HAP-1 (cell line): ENCODE measurements around the gene PPM1H.
"Not testable (repeated sequence)": the region's sequence is repeated elsewhere in the genome, so short reads cannot be mapped to it uniquely, and the experiment has no call there.

Experiments
- DNase-seq, 2 experiments: peaks; one replicate each; pipeline ENCODE4 v3.0.0-alpha.2; 2016 to 2020; ENCODE audit warnings: low spot score in 2 of 2
- H3K27me3 ChIP-seq: fragments of 250-450 bp; sonication (Bioruptor Pico); 2 replicates; pipeline ENCODE4 v1.5.1; 2020; ENCODE audit warnings: low read depth, mild to moderate bottlenecking, moderate library complexity
- H3K36me3 ChIP-seq: fragments of 250-450 bp; sonication (Bioruptor Pico); replicated peaks from 2 replicates; pipeline ENCODE4 v1.5.1; 2020; ENCODE audit warnings: mild to moderate bottlenecking
- H3K4me1 ChIP-seq: fragments of 250-450 bp; sonication (Bioruptor Pico); 2 replicates; pipeline ENCODE4 v1.5.1; 2020; ENCODE audit warnings: mild to moderate bottlenecking
- H3K4me3 ChIP-seq: fragments of 250-450 bp; sonication (Bioruptor Pico); 2 replicates; pipeline ENCODE4 v1.5.1; 2020; ENCODE audit warnings: mild to moderate bottlenecking, moderate library complexity
- H3K9me3 ChIP-seq: fragments of 250-450 bp; sonication (Bioruptor Pico); 2 replicates; pipeline ENCODE4 v1.5.1; 2020; ENCODE audit warnings: mild to moderate bottlenecking, moderate library complexity
- in situ Hi-C: fragments of 300-500 bp; cut with MboI; formaldehyde crosslinking; loops from 3 replicates; pipeline ENCODE4 v1.14.3; 2020; ENCODE audit warnings: low sequenced_read_pairs, inconsistent platforms, mixed read lengths

PPM1H gene

GRCh38 chr12:62737615-62738014, 197.3 kb downstream of the PPM1H start:
- Histone ChIP-seq H3K4me1 (peaks cover 12% of the 10 kb centered on the region), H3K9me3 (no peaks in the 10 kb centered on the region), H3K36me3 (no peaks in the 10 kb centered on the region), H3K27me3 (no peaks in the 10 kb centered on the region), H3K4me3 (no peak overlapping the region)
- no peak for DNase-seq
- in situ Hi-C loops: no loop called here

- Histone ChIP-seq H3K36me3 (no peaks in the 10 kb centered on the region), H3K4me3 (no peak overlapping the region), H3K9me3 (no peaks in the 10 kb centered on the region), H3K27me3 (no peaks in the 10 kb centered on the region), H3K4me1 (peaks cover 12% of the 10 kb centered on the region)
- DNase-seq: no peak
- in situ Hi-C loops: no loop called here
These were observed 197.8 kb downstream of the PPM1H start for GRCh38 chr12:62737188-62737587.

GRCh38 chr12:62736596-62736995, 198.4 kb downstream of the PPM1H start:
- H3K4me3 ChIP-seq: no peak overlapping the region
- H3K36me3 ChIP-seq: no peaks in the 10 kb centered on the region
- DNase-seq: no peak
- peaks cover 12% of the 10 kb centered on the region for H3K4me1 ChIP-seq
- H3K27me3 ChIP-seq: no peaks in the 10 kb centered on the region
- in situ Hi-C loops: no loop called here
- H3K9me3 ChIP-seq: no peaks in the 10 kb centered on the region

GRCh38 chr12:62732861-62733427, 202.0 kb downstream of the PPM1H start:
- Histone ChIP-seq H3K4me3 (no peak overlapping the region), H3K9me3 (no peaks in the 10 kb centered on the region), H3K36me3 (no peaks in the 10 kb centered on the region), H3K27me3 (no peaks in the 10 kb centered on the region), H3K4me1 (no peaks in the 10 kb centered on the region)
- in situ Hi-C loops: no loop called here
- no peak for DNase-seq

GRCh38 chr12:62731055-62731820, 203.7 kb downstream of the PPM1H start:
- in situ Hi-C loops: no loop called here

GRCh38 chr12:62730649-62731048, 204.3 kb downstream of the PPM1H start:
- no peaks in the 10 kb centered on the region for H3K4me1 ChIP-seq
- no peaks in the 10 kb centered on the region for H3K36me3 ChIP-seq
- DNase-seq: no peak
- H3K9me3 ChIP-seq: no peaks in the 10 kb centered on the region
- no peak overlapping the region for H3K4me3 ChIP-seq
- no peaks in the 10 kb centered on the region for H3K27me3 ChIP-seq
- in situ Hi-C loops: no loop called here

More at GRCh38 chr12:62731055-62731820, 203.7 kb downstream of the PPM1H start:
- Histone ChIP-seq H3K27me3 (no peaks in the 10 kb centered on the region), H3K9me3 (no peaks in the 10 kb centered on the region), H3K36me3 (no peaks in the 10 kb centered on the region), H3K4me3 (no peak overlapping the region), H3K4me1 (no peaks in the 10 kb centered on the region)
- no peak for DNase-seq

GRCh38 chr12:62729579-62730544, 205.1 kb downstream of the PPM1H start:
- H3K4me3 ChIP-seq, in situ Hi-C loops, DNase-seq: not testable (repeated sequence)

GRCh38 chr12:62728741-62729140, 206.2 kb downstream of the PPM1H start:
- in situ Hi-C loops: no loop called here
- Histone ChIP-seq H3K36me3 (no peaks in the 10 kb centered on the region), H3K9me3 (no peaks in the 10 kb centered on the region), H3K27me3 (no peaks in the 10 kb centered on the region), H3K4me1 (peaks cover 17% of the 10 kb centered on the region), H3K4me3 (no peak overlapping the region)
- no peak for DNase-seq

More at GRCh38 chr12:62729579-62730544, 205.1 kb downstream of the PPM1H start:
- not testable (repeated sequence) for H3K36me3 ChIP-seq, H3K27me3 ChIP-seq, H3K9me3 ChIP-seq, H3K4me1 ChIP-seq

- DNase-seq: no peak
- Histone ChIP-seq H3K36me3 (no peaks in the 10 kb centered on the region), H3K27me3 (no peaks in the 10 kb centered on the region), H3K4me3 (no peak overlapping the region), H3K4me1 (peaks cover 17% of the 10 kb centered on the region), H3K9me3 (no peaks in the 10 kb centered on the region)
- in situ Hi-C loops: no loop called here
These were observed 208.4 kb downstream of the PPM1H start for GRCh38 chr12:62726471-62726980.

- Histone ChIP-seq H3K36me3 (no peaks in the 10 kb centered on the region), H3K9me3 (no peaks in the 10 kb centered on the region), H3K4me3 (no peak overlapping the region), H3K27me3 (no peaks in the 10 kb centered on the region), H3K4me1 (peaks cover 17% of the 10 kb centered on the region)
- in situ Hi-C loops: no loop called here
- DNase-seq: no peak
These were observed 209.2 kb downstream of the PPM1H start for GRCh38 chr12:62725781-62726180.

- Histone ChIP-seq H3K4me1 (peaks cover 17% of the 10 kb centered on the region), H3K4me3 (no peak overlapping the region), H3K36me3 (no peaks in the 10 kb centered on the region), H3K27me3 (no peaks in the 10 kb centered on the region), H3K9me3 (no peaks in the 10 kb centered on the region)
- in situ Hi-C loops: no loop called here
- DNase-seq: peak; percentile 65 to 80
These were observed 210.0 kb downstream of the PPM1H start for GRCh38 chr12:62724947-62725451.

GRCh38 chr12:62724285-62724684, 210.7 kb downstream of the PPM1H start:
- Histone ChIP-seq H3K4me1 (peaks cover 17% of the 10 kb centered on the region), H3K4me3 (no peak overlapping the region), H3K9me3 (no peaks in the 10 kb centered on the region), H3K27me3 (no peaks in the 10 kb centered on the region), H3K36me3 (no peaks in the 10 kb centered on the region)
- in situ Hi-C loops: no loop called here
- peak; percentile 23 to 52 for DNase-seq

- Histone ChIP-seq H3K4me3 (no peak overlapping the region), H3K36me3 (no peaks in the 10 kb centered on the region), H3K27me3 (no peaks in the 10 kb centered on the region), H3K4me1 (peaks cover 20% of the 10 kb centered on the region), H3K9me3 (no peaks in the 10 kb centered on the region)
- in situ Hi-C loops: no loop called here
- DNase-seq: no peak
These were observed 211.8 kb downstream of the PPM1H start for GRCh38 chr12:62722971-62723680.
